Measurements from ENCODE around the gene QPCT.
A peak's percentile ranks its signal among the peaks of the same experiment; 100 is the strongest.
"Not testable (repeated sequence)": the region's sequence is repeated elsewhere in the genome, so short reads cannot be mapped to it uniquely, and the experiment has no call there.

The QPCT gene

DNA sequence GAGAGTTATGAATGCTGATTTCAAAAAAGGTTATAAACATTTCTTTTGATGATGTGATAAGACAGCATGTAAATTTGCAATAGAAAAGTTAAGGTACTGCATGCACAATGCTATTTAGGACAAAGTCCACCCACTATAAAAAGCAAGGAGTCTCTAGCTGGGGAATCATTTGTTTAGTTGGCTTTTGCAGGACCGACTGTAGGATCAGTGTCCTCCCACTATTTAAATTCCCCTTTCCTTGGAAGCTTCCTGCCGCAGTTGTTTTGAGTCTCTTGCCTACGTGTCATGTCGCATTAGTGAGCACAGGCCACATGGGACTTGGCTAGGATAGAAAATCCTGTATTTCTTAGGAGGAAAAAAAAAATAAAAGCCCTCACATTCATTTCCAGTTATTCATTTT is 13.1 kb downstream of the QPCT start:
- no peak for DNase-seq (ENCODE audit: low spot score)

DNA sequence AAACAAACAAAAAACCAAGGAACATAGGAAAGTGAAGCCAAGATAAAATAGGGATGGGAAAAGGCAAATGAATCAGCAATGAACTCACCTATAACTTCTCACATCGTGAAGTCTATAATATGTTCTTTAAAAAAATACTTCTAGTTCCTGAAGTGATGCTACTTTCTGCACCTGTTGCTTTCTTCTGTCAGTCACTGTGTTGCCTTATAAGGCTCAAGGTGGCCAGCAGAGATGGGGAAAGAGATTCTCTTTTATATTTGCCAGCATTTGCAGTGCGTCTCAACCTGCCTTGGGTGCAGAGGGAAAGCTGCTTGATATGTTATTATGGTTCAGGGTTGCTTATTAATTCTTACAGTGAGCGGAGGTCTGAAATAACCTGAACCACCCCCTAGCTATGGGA is 14.0 kb downstream of the QPCT start:
- DNase-seq (ENCODE audit: low spot score), result no peak

DNA sequence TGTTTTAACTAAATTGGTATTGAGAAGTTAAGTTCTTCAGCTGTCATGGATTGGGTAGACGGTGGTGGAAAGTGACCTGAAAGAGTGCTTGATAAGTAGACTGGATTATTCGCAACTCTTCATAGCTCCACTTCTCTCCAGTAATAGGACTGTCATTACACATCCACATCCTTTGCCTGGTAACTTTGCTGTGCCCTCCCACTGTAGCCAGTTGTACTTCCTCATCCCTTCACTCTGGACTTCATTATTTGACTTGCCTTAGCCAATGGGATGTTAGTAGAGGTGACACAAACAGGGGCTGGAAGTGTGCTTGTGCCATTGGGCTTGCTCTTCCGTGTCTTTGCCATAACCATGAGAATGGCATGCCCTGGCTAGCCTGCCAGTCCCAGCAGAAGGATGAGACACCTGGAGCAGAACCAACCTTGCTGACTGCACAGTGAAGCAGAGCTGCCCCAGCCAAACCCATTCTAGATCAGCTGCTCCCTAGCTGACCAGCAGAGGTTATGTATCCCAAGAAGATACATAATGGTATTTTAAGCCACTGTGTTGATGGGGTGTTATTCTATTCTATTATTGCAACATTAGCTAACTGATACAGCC is 16.9 kb downstream of the QPCT start:
- no peak for DNase-seq (ENCODE audit: low spot score)

DNA sequence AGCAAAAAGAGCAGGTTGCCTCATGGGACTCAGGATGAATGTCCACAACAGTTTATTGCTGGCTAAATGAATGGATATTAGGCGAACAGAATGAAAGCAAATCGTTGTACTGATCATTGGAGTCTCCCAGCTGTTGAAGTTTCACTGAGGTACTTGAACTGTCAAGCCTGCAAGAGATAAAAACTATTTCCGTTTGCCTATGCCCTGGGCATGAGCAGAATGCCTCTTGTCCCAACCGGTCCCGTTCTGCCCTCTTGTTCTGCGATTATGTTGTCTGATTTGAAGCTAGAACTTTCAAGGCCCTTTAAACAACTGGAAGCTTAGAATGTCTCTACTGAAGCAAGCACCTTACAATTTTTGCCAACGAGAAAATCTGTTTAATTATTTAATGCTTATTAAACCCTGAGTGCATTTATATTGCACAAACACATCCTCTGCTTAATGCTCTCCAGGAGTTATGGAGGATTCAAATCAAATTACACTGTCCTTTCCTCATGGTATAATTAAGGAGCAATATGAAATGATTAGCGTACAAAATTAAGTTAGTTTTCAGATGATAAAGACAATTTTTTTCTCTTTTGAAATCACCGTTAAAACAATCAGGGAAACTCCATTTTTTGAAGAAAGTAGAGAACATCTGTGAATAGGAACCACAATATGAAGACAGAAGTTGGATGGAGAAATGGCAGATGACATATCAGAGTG is 17.7 kb downstream of the QPCT start:
- DNase-seq (ENCODE audit: low spot score), result no peak

DNA sequence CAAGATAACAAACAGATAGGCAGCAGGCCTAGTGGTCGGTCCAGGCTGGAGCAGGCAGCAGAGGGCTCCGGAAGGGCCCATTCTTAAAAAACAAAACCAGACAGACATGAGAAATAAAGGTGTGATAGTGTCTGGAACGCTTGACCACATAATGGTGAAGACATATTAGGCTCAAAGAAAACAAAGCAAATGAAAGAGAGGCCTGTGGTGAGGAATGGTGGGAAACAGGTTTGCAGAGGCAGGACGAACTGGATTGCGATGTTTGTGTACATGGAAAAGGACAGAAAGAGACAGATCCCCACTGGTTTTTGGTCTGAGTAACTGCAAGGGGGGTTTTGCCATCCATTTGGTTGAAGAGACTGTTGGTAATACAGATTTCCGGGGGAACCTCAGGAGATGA is 19.9 kb downstream of the QPCT start:
- no peak for DNase-seq (ENCODE audit: low spot score)

DNA sequence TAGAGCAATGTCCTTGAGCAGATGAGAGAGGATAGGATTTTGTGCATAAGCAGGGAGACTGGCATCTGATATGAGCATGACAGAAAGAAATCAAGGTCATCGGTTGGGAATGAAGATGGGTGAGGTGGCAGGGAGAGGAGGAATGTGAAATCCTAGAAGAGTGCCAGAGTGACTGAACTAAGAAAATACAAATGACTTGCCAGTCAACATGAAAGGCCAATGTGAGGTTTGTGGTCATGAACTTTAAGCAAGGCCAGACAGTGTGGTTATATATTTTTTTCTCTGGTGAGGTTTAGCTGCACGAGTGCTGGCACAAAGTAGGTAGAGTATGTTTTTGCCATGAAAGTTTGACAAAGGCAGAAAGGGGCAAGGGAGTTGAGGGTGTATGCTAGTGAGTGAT is 21.2 kb downstream of the QPCT start:
- DNase-seq (ENCODE audit: low spot score), result no peak

DNA sequence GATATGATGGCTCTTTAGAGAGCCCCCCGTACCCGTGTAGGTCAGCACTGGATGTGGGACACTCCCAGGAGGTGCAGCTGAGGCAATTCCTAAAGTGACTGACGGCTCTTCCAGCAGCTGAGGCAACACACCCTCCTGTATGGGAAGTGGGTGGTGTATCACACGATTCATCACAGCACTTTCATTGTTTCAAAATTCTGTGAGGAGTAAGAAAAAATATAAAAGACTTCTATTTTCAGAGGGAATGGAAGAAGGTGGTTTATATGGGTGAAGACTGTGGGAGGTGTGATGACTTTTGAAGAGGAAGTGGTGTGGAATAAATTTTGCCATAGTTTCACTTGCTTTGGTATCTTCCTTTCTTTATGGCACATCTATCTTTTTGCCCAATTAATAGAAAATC is 22.3 kb downstream of the QPCT start:
- no peak for DNase-seq (ENCODE audit: low spot score)

DNA sequence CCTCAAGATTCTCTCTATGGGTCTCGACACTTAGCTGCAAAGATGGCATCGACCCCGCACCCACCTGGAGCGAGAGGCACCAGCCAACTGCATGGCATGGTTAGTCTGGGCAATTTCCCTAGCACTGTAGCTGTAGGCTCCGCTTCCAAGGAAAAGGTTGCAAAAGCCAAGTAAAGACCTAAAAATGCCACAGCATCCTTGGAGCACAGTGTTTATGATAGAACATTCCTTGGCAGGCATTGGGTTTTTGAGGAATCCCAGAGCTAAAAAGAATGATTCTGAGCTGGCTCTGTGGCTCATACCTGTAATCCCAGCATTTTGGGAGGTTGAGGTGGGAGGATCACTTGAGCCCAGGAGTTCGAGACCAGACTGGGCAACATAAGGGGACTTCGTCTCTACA is 22.9 kb downstream of the QPCT start:
- no peak for DNase-seq (ENCODE audit: low spot score)

DNA sequence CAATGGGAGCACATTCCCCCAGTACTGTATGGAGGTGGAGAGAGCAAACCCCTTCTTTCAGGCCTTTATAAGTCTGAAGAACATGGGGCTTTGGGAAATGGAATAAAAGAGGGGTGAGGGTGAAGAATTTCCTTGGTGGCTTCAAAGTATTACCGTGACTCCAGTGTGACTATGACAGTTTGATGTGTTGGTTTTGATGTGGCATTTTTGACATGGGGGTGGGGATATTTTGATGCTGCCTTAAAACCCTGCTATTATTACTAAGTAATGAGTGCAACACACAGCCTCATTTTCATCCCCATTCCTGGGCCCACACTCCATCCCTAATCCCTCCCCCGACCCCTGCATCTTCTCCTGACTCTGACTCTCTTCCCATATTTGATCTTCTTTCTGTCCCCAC is 23.6 kb downstream of the QPCT start:
- no peak for DNase-seq (ENCODE audit: low spot score)

DNA sequence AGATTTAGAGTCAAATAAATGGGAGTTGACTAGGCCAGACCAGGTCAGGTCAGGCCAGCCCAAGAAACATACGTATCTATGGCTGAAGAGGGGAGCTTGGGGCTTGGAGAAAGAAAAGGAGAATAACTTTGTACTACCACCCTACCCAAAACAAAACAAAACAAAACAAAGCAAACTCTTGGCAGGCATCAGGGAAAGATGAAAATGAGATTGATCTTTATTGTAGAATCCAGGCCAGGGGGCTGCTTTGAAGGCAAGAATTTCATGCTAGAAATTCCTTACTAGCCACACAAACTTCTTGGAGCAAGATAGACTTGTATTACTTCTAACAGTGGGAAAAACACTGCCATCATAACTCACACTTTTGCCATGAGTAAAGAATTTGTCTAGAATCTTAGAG is 26.2 kb downstream of the QPCT start:
- DNase-seq (ENCODE audit: low spot score), result no peak

DNA sequence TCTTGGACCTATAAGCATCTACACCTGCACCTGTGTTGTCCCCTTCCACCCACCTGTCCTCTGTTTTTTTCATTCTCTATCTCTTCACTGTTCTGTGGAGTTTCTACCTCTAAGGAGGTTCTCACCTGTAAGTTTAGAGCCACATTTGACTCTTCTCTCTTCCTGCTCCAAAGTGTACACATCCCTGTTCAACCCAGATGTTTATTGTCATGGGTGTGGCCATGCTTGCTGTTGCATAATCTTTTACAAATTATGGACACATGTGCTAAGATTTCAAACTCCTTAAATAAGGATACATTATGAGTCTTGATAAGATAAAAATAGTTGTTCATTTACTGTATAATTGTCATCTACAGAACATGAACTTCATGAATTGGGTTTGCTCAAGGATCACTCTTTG is 27.6 kb downstream of the QPCT start:
- no peak for DNase-seq (ENCODE audit: low spot score)

DNA sequence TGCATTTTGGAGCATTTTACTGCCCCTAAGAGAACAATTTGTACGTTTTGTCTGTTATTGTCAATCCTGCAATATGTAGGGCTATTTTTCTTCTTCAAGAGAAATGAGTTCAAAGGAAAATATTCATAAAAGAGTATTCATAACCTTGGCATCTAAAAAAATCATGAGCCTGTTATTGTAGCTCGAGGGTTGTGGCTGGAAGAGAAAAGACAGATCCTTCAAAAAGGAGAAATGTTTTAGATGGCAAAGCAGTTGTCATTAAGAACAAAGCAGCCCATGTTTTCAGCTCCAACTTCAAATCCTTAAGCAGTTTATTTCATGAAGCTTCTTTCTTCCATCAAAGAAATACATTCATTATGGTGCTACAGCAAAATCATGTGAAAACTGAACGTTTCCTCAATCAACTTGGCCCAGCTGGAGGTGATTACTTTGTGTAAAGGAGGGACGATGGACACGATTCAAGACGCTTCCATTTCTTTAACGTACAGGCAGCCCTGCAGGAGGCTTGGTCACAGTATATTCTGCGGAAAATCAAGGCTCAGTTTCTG is 31.4 kb downstream of the QPCT start:
- no peak for DNase-seq (ENCODE audit: low spot score)

DNA sequence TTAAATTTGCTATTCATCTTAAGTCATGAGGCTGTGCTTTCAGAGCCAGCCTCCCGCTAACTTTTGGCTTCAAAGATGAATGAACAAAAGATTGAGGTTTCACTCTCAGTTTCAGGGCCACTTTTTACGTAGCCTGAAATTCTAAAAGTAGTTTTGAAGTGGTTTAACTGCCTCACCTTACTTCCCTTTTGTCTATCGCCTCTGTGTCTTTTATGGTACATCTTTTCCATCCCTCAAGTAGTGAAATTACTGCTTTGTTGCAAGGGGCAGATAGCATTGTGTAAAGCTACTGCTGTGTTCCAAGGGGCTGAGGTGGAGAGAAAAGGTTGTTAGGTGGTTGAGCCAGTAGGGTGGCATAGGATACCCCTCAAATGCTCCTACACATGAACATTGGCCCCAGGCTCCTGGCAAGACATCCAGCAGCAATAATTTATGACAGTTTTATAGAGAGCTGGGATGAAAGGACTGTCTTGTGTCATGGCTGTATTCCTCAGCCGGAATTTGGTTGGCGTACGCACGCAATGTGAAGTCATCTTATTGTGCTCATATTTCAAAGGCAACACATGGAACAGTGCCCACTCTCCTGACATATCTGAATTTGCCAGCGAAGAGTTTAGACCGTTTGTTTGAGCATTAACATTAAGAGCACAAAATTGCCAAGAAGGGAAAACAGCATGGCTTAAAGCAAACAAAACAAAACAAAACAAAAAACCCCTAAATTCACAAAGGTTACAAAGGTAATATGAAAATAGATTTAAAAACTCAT is 32.2 kb downstream of the QPCT start:
- DNase-seq (ENCODE audit: low spot score), result no peak

DNA sequence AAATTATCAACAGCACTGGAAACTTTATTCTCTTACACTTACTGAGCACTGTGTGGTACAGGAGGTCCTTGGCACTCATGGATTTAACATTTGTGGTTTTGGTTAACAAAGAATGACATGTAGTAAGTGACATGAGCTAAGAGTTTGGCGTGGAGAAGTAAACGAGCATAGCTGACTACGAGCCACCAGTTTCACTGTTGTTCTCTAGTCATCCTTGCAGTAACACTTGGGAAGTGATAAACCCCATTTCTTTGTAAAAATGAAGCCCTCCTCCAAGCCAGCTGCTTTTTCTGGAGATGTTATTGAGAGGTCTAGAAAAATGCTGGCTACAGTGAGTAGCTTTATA is 32.7 kb downstream of the QPCT start:
- DNase-seq (ENCODE audit: low spot score), result no peak

DNA sequence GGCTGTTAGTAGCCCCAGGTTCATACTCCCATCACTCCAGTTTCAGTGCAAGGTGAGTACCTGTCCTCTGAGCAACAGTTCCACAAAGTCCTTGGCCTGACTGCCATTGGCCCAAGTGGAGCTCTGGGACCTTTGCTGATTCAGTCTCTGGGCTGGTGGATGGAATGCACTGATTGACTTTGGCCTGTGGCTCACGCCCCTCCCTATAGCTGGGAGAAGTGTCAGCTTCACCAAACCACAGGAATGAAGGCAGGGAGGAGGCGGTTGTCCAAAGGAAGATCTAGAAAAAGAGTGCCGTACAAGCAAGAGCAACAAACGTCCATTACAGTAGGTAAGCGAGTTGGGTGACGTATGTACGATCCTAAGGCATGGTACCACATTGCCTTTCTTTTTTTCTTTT is 34.0 kb downstream of the QPCT start:
- no peak for DNase-seq (ENCODE audit: low spot score)

DNA sequence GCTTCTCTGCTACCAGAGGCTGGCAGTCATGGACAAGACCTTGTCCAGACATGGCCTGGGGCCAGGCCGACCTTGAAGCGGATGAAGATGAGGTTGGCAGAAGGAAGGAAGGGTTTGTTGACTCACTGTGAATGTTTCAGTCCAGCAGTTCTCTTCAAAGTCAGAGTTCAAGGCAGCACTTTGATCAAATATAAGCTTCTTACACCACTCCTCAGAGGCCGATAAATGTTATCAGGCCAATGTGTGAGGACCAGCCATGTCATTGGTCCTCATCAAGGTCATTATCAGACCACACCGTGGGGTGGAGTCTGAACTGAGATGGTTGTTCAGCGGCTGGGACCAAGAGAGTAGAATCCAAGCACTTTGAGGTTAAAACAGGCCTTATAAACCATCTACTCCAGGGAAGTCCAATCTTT is 35.5 kb downstream of the QPCT start:
- no peak for DNase-seq (ENCODE audit: low spot score)

DNA sequence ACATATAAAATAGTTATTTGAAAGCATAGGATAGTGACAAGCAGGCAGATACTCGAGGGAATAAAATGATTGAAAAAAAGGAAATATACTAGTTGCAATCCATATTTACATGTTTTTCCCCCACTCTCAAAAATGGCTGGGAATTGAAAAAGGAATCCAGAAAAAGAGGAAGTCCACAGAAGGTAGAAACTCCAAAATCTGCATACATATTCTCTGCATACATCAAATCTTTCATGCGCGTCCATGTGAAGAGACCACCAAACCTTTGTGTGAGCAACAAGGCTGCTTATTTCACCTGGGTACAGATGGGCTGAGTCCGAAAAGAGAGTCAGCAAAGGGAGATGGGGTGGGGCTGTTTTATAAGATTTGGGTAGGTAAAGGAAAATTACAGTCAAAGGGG is 36.4 kb downstream of the QPCT start:
- DNase-seq (ENCODE audit: low spot score), result not testable (repeated sequence)

DNA sequence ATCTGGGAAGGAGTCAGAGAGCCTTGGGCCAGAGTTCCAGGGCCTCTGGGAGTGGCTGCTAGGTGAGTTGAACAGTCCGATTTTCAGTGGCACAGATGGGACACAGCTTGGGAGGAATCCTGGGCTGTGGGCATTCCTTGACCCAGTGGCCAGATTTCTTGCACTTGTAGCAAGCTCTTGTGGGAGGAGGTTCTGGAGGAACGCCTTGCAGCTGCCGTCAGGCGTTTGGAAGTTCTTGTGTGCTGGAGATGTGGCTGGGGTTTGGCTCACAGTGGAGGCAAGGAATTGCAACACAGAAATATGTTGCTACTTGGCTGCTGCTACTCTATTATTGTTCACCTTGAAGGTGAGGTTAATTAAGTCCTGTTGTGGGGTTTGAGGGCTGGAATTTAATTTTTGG is 39.8 kb downstream of the QPCT start:
- not testable (repeated sequence) for DNase-seq (ENCODE audit: low spot score)

DNA sequence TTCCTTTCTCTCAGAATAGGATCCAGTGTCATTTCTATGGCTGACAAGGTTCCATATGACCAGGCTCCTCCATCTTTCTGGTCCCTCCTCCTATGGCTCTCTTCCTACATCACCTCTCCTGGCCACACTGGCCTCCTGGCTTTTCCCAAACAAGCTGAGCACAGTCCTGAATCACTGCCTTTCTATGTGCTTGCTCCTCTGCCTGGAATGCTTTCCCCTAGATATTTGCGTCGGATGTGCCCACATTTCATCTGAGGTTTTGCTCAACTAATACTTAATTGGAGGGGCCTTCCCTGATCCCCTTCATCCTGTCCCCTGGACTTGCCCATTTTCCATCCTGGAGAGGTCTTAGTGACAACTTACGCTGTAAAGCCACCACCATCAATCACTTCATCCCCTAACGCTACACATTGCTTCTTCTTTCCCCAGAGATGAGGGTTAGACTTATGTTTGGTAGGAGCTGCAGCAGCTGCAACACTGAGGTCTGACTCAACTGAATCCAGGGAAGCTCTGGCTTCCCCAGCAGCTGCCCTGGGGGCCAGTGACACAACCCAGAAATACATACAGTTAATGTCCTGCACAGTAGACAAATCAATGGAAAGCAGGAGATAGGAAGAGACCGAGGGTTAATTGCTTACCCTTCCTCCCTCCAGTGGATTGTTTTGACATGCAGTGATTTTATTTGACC is 42.9 kb downstream of the QPCT start:
- DNase-seq (ENCODE audit: low spot score), result peak; percentile 11

DNA sequence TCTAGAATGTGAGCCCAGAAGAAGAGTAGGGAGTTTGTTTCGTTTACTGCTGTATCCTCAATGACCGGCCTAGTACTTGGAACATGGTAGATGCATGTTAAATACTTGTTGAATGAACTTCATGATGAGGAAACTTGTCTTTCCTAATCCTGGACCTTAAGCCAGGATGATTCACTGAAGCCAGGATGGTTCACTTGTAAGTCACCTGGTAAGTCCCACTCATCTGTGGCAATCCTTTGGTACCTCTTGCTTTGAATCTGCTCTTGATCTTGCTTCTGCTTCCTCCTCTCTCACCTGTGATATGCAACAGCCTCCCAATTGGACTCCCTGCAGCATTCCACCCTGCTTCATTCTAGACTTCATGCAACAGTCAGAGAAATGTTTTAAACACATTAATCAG is 43.6 kb downstream of the QPCT start:
- DNase-seq (ENCODE audit: low spot score), result no peak

DNA sequence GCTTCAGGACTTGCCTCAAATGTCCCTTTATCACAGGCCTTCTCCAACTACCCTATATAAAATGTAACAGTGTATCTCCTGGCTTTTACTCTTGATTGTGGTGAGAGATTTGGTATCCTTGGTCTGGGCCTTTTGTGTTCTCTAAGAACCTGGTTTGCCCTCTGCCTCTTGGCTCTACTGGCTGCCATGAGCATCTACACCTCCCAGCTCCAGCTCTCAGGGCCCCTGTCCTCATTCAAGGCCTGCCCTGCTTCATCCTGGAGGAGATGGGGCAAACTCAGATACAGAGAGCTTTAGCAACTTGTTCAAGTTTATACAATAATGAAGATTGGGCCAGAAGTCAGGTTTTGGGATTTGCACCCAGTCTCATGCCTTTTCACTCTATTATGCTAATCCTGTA is 45.0 kb downstream of the QPCT start:
- no peak for DNase-seq (ENCODE audit: low spot score)

Data from SK-N-DZ (cell line).